ENCODE measurements around the gene GPC5. TPM values are rescaled to one million over a fixed set of nuclear protein-coding genes. Genes with fewer than 3 reads are reported as not detected.
"Not testable (repeated sequence)": the region's sequence is repeated elsewhere in the genome, so short reads cannot be mapped to it uniquely, and the experiment has no call there.

GPC5 gene
- total and polyA plus RNA-seq, 9 donors, result 0.10 to 1.5 (median 0.38) TPM

GRCh38 chr13:92538164-92538563, 1139.7 kb downstream of the GPC5 start:
- intact Hi-C loops (cut with DNase I), result no loop called here
- 89 to 92% (median 92%) methylated on average over 3 of the region's 3 CpGs for WGBS, 3 donors
- no peak for DNase-seq
- Histone ChIP-seq H3K9me3 (no peaks in the 10 kb centered on the region), H3K36me3 (no peaks in the 10 kb centered on the region), H3K4me3 (no peak overlapping the region), H3K27me3 (no peaks in the 10 kb centered on the region), H3K4me1 (ENCODE audit: insufficient read depth) (no peaks in the 10 kb centered on the region), H3K27ac (no peak overlapping the region)
- TF ChIP-seq POLR2A (IDR thresholded peaks at IDR 0.05) (no peak), EP300 (IDR thresholded peaks at IDR 0.05) (no peak), CTCF (IDR thresholded peaks at IDR 0.05) (no peak)

- H3K36me3 ChIP-seq; H3K27ac ChIP-seq; H3K4me1 ChIP-seq (ENCODE audit: insufficient read depth); H3K4me3 ChIP-seq; intact Hi-C loops (cut with DNase I); H3K27me3 ChIP-seq; DNase-seq; H3K9me3 ChIP-seq: not testable (repeated sequence)
- 97 to 98% (median 97%) methylated on average over 4 of the region's 4 CpGs for WGBS, 3 donors
These were observed 1140.7 kb downstream of the GPC5 start for GRCh38 chr13:92539148-92539547.

- Histone ChIP-seq H3K36me3 (no peaks in the 10 kb centered on the region), H3K9me3 (no peaks in the 10 kb centered on the region), H3K27ac (no peak overlapping the region), H3K4me1 (ENCODE audit: insufficient read depth) (no peaks in the 10 kb centered on the region), H3K4me3 (no peak overlapping the region), H3K27me3 (no peaks in the 10 kb centered on the region)
- intact Hi-C loops (cut with DNase I), result no loop called here
- no peak for DNase-seq
- TF ChIP-seq POLR2A (IDR thresholded peaks at IDR 0.05), result no peak
- no peak for TF ChIP-seq CTCF (IDR thresholded peaks at IDR 0.05)
- WGBS, 3 donors, result 78 to 90% (median 84%) methylated on average over 3 of the region's 3 CpGs
These were observed 1148.8 kb downstream of the GPC5 start for GRCh38 chr13:92547266-92547665.

GRCh38 chr13:92549276-92549675, 1150.9 kb downstream of the GPC5 start:
- TF ChIP-seq EP300 (IDR thresholded peaks at IDR 0.05) (no peak), POLR2A (IDR thresholded peaks at IDR 0.05) (no peak), CTCF (IDR thresholded peaks at IDR 0.05) (no peak)
- DNase-seq, result no peak
- Histone ChIP-seq H3K9me3 (no peaks in the 10 kb centered on the region), H3K4me1 (ENCODE audit: insufficient read depth) (no peaks in the 10 kb centered on the region), H3K27ac (no peak overlapping the region), H3K27me3 (no peaks in the 10 kb centered on the region), H3K4me3 (no peak overlapping the region), H3K36me3 (no peaks in the 10 kb centered on the region)
- 63 to 71% (median 64%) methylated on average over 1 of the region's 1 CpG for WGBS, 3 donors
- intact Hi-C loops (cut with DNase I), result no loop called here

GRCh38 chr13:92553470-92554114, 1155.2 kb downstream of the GPC5 start:
- no peaks in the 10 kb centered on the region for H3K4me1 ChIP-seq (ENCODE audit: insufficient read depth)
- no peaks in the 10 kb centered on the region for H3K27me3 ChIP-seq
- H3K9me3 ChIP-seq, result no peaks in the 10 kb centered on the region
- no peak for DNase-seq
- TF ChIP-seq CTCF (IDR thresholded peaks at IDR 0.05) (no peak), EP300 (IDR thresholded peaks at IDR 0.05) (no peak), POLR2A (IDR thresholded peaks at IDR 0.05) (no peak)
- no peak overlapping the region for H3K4me3 ChIP-seq
- no peaks in the 10 kb centered on the region for H3K36me3 ChIP-seq
- 96 to 97% (median 97%) methylated on average over 3 of the region's 3 CpGs for WGBS, 3 donors
- intact Hi-C loops (cut with DNase I), result no loop called here
- no peak overlapping the region for H3K27ac ChIP-seq

Data from ovary (tissue), 9 donors.